Glomerular endothelial cell (primary cell): Measurements from ENCODE around the gene PER1. TPM values are rescaled to one million over a fixed set of nuclear protein-coding genes. Genes with fewer than 3 reads are reported as not detected.
A peak's percentile ranks its signal among the peaks of the same experiment; 100 is the strongest.
"Not testable (repeated sequence)": the region's sequence is repeated elsewhere in the genome, so short reads cannot be mapped to it uniquely, and the experiment has no call there.

Experiments used
- DNase-seq: peaks from one replicate; pipeline ENCODE4 v3.0.0-alpha.2; 2011; ENCODE audit warnings: low read depth, low spot score; ENCODE audit errors: extremely low read depth
- total RNA-seq: library from RNA; depleted of rRNA; stranded (reverse); fragments of >200 nt; gene quantifications from 2 replicates; pipeline ENCODE4 v1.2.3, GENCODE V29; 2015

PER1 gene
- total RNA-seq, 1 donor from 2014 or later = 23.7 TPM

DNA sequence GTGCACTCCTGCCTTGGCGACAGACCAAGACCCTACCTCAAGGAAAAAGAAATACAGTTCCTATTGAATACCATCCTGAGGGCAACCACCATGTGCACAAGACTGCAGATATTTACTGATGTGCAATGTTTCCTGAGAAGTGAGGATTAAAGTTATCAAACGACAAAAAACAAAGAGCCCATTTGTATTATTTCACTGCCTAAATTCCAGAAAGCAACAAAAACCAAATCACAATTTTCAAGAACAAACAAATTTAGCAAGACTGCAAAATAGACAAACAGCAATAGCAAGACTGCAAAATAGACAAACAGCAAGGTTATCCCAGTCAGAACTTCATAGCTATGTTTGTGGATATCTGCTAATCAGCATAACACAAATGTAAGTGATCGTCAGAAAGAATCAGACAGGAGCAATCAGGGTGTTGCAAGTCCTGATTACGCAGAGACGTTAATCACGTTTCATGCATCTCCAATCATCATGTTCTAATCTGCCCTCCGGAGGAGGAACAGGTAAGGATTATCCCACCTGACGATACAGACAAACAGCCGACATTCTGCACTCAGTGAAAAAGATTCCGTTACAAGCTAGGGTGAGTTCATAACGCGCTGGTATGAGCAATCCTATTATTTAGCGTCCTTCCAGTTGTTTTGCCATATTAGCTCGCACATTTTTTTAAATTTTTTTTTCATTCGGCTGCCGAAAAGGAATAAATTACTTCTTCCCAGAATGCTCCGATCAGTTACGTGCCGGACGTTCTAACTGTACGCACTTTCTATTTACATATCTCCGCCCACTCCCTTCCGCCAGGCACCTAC, 21.1 kb upstream of the PER1 start:
- DNase-seq = peak; percentile 97

GRCh38 chr17:8170186-8170585, 18.0 kb upstream of the PER1 start:
- not testable (repeated sequence) for DNase-seq

GRCh38 chr17:8167526-8167925, 15.3 kb upstream of the PER1 start:
- DNase-seq = no peak

- DNase-seq = no peak
These were observed 14.5 kb upstream of the PER1 start for GRCh38 chr17:8166731-8167130.

DNA sequence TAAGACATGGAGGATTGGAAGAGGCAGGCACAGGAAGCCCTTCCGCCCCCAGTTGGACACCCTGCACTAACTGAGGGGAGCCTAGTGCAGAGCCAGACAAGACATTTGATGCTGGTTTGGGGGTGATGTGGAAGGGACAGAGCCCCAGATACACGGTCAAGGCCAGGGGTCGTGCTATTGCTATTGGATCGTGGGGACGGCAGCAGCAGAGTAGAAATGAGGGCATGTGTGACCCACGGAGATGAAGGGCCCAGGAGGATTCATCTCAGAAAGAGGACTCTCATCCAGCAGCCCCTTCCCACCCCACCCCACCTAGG, 12.6 kb upstream of the PER1 start:
- DNase-seq = no peak

DNA sequence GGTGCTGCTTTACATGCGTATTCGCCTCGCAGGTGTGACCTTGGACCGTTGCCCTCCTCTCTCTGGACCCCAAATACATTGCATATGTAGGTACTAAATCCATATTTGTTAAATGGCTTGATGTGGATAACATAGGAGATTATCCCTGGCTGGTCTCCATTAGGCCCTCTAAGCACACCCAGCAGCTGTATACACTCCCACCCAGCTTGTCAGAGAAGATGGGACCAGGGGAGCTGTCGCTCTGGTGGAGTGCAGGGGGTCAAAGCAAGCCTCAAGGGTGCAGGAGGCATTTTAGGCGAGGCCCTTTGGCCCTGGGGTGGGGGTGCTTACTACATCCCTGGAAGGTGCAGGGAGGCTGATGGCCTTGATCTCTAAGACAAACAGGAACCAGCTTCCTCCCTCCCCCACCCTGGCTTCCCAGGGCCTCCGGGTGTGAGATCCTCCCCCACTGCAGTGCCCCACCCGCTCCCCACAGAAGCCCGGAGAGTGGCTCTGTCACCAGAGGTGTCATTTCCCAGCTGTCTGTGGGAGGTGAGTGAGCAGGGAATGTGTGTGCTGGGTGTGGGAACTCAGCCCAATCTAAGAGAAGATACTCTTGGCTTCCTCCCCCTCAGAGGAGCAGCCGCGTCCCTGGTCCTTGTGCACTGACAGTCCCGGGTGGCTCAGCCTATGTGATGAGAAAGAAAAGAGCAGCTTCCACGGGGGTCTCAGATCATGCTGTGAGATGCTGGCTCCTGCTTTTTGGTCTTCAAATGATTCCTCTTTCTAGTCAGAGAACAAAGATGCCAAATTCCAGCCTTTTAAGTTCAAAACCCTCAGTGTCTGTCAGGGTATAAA, 12.0 kb upstream of the PER1 start:
- no peak for DNase-seq

GRCh38 chr17:8162997-8163977, 11.1 kb upstream of the PER1 start:
- DNase-seq = no peak

DNA sequence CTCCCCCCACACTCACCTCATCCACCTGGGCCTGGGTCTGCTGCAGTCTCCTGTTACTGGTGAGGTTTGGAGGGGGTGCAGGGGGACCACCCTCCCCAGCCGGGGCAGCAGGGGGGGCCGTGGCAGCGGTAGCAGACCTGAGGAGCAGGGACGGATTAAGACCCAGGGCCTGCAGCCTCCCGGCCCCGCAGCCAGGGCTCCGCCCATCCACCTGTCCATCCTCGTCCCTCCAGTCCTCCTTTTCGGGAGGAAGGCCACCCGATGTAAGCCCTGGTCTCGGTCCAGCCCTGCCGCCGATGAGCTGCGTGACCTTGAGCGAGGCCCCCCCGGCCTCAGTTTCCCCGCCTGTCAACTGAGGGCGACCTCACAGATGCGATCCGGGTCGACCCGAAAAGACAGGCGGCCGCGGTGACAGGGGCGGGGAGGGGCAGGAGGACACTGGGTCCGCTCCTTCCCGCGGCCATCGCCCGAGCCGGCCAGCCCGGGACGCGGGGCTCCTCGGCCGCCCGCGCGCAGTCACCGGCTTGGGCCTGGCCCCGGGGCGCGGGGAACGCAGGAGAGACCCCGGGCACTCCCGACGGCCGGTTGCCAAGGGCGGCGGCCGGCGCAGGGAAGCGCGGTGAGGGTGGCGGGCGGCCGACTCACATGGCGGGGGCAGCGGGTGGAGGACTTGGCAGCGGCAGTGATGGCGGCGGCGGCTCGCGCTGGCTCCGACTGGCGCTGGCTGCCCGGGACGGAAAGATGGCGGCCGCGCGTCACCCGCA, 10.2 kb upstream of the PER1 start, which contains the start of gene VAMP2:
Gene VAMP2, minus strand, starts transcription at position 716 of the 764 bp plus-strand sequence. Its CDS starts 69 bp downstream, at position 647.
- DNase-seq = no peak

DNA sequence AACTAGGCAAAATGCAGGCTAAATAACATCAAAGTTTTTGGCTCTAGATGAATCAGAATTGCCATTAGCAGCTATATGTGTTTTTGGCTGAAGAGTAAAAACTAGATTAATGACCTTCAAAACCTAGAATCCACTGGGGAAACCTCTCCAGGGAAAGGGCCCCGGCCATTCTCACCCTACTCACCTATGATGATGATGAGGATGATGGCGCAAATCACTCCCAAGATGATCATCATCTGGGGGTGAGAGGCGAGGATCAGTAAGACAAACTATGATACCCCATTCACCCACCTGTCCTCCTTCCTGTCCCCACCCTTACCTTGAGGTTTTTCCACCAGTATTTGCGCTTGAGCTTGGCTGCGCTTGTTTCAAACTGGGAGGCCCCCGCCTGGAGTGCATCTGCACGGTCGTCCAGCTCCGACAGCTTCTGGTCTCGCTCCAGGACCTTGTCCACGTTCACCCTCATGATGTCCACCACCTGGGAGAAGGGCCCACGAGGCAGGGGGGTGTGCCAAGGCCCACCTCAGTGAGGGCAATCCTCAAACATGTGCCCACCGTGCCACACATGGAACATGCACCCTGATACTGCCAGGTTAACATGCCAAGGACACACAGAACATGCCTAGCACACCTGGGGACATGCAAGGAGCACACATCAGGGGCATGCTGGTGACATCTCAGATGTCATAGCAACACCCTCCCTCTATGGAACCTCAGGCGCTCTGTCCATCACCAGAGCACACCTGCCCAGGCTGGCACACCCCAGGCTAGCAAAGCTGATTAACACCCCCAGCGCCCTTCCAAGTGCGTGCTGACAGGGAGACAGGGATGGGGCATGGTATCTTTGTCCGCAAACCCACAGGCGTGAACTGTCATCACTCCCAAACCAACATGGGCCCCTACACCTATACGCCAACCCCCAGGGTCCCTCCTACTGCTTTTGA, 9.4 kb upstream of the PER1 start:
- no peak for DNase-seq

- no peak for DNase-seq
These were observed 8.6 kb upstream of the PER1 start for GRCh38 chr17:8160741-8161221.

- DNase-seq = no peak
These were observed 8.0 kb upstream of the PER1 start for GRCh38 chr17:8160224-8160577.

DNA sequence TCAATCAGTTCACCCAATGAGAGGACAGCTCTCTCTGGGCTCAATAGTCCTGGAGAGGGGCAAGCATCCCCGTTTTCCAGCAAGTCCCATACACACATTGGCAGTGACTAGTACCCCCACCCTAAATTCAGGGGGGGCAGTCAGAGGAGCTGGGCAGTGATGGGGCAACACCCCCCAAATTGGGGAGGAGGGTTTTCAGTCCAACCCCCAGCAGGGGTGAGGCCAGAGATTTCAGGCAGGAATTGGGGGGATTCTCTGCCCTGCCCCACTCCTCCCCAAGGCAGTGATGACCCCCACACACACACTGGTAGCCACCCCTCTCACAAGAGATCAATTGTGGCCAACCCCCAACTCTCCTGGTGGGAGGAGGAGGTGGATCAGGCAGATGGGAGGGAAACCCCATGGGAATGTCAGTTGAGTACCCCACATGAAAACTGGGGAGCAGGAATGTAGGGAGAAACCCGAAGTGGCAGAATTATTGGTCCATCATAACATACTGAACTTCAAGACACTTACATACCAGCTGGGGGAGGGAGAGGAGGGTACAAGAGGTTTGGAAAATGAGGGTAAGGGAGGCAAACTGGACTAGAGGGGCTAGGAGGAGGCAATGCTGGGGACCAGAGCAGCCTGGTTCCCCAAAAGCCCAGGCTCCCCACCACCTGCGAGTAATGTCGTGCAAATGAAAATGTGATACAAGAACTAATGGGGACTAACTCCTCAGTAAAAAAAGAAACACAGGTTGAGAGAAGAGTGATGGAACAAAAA, 7.4 kb upstream of the PER1 start:
- no peak for DNase-seq

- DNase-seq = no peak
These were observed 6.8 kb upstream of the PER1 start for GRCh38 chr17:8159032-8159400.

DNA sequence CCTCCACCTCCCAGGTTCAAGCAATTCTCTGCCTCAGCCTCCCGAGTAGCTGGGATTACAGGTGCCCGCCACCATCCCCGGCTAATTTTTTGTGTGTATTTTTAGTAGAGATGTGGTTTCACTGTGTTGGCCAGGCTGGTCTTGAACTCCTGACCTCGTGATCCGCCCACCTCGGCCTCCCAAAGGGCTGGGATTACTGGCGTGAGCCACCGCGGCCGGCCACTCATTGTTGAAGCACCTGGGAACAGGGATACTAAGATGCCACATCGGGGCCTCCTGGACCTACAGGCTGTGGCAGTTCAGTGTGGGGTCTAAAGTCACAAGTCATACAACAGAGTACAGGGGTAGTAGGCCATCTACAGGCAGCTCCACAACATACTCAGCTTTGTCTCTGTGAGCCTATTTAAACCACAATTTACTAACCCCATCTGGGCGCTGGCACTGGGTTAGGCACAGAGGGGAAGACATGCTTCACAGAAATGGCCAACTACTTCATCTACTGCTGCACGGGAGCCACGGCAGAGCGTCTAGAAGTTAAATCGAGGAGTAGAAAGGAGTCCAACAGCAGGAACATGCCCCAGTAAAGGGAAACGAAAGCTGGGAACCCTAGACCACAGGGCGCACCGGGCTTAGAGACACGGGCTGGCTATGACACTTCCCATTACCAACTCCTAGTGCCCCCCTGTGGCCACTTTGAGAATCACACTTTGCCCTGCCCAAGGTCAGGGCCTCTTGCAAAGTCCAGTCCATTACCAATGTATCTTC, 6.2 kb upstream of the PER1 start:
- no peak for DNase-seq

DNA sequence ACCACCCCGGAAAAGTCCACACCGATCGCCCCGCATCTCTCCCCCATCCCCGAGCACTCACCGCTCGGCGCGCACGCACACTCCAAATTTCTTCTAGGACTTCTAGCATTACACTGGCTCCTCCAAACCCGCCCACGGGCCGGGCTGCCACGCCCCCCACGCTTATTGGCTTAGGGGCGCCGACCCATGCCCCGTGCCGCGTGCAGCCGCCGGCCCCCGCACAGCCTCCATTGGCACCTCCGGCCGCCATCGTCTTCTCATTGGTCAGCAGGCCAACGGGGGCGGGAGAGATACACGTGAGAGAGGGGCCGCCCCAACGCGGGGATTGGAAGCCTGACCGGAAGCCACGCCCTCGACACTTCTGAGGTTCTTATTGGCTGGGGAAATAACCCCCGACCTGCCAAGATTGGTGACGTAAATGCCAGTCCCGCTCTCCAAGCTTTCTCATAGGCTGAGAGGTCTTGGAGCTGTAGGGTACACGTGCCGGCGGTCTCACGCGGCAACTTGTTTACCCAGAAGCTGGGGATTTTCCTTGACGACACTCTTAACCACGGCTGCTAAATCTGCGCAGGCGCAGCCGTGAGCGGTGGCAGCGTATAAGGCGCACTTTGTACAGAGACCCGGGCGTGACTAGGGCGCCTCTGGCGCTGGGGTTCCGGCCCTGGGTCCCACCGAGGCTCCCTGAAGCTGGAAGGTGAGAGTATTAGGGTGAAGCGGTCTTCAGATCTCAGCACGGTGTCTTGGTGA, 4.2 kb upstream of the PER1 start:
- DNase-seq = peak; percentile 100

- no peak for DNase-seq
These were observed 3.7 kb upstream of the PER1 start for GRCh38 chr17:8155996-8156245.
